Measurements from ENCODE around the gene ARFIP1. TPM values are rescaled to one million over a fixed set of nuclear protein-coding genes. Genes with fewer than 3 reads are reported as not detected.

ARFIP1 gene
- total RNA-seq, 4 donors from 2014 or later: 27.3 to 44.0 (median 39.2) TPM

DNA sequence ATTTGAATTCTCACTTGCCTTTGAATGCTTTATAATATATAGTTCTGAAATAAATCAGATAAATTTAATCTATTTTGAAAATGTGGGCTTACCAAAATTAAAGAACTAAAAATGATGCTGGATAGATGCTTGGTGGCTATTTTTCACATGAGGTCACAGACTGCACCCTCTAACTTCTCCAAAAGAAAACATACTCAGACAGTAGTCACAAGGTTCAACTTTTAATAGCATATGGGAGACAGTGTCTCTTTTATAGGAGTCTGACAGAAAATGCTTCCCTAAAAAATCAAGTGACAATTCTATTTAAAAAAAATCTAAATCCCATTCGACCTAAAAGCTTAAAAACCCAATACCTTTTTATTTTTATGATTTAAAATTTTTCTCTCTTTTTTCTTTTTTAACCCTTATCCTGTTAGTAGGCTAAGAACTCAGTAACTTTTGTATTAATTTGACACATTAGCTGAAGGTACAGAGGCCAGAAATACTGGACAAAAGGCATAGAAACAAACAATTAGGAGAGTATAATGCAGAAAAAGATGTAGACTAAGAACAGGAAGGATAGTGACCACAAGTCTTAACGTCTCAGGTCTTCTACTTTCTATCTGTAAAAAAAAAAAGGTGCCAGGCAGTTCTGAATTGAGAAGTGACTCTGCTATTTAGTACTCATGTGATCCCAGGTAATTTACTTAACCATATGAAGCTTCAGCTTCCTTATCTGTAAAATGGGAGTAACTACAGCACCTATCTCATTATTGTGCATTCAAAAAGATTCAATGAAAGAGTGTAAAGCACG, 7.8 kb upstream of the ARFIP1 start:
- no peaks in the 10 kb centered on the region for H3K4me1 ChIP-seq
- 63 to 64% methylated on average over 3 of the region's 3 CpGs for WGBS, 2 donors
- no peaks in the 10 kb centered on the region for H3K27me3 ChIP-seq
- DNase-seq (ENCODE audit: low spot score in 2 of 2): no peak
- no peaks in the 10 kb centered on the region for H3K9me3 ChIP-seq
- no peak for TF ChIP-seq POLR2A (IDR thresholded peaks at IDR 0.05)
- no peak for TF ChIP-seq EP300 (IDR thresholded peaks at IDR 0.05)
- TF ChIP-seq, protein P1, sequence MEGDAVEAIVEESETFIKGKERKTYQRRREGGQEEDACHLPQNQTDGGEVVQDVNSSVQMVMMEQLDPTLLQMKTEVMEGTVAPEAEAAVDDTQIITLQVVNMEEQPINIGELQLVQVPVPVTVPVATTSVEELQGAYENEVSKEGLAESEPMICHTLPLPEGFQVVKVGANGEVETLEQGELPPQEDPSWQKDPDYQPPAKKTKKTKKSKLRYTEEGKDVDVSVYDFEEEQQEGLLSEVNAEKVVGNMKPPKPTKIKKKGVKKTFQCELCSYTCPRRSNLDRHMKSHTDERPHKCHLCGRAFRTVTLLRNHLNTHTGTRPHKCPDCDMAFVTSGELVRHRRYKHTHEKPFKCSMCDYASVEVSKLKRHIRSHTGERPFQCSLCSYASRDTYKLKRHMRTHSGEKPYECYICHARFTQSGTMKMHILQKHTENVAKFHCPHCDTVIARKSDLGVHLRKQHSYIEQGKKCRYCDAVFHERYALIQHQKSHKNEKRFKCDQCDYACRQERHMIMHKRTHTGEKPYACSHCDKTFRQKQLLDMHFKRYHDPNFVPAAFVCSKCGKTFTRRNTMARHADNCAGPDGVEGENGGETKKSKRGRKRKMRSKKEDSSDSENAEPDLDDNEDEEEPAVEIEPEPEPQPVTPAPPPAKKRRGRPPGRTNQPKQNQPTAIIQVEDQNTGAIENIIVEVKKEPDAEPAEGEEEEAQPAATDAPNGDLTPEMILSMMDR (IDR thresholded peaks at IDR 0.05): no peak
- H3K27ac ChIP-seq: no peak overlapping the region
- no peak overlapping the region for H3K4me3 ChIP-seq
- H3K36me3 ChIP-seq: no peaks in the 10 kb centered on the region

GRCh38 chr4:152773339-152773738, 6.4 kb upstream of the ARFIP1 start:
- 85 to 94% methylated on average over 2 of the region's 2 CpGs for WGBS, 2 donors
- Histone ChIP-seq H3K4me3 (no peak overlapping the region), H3K4me1 (peaks cover 0 to 8% (median 2%) of the 10 kb centered on the region in 4 donors), H3K9me3 (no peaks in the 10 kb centered on the region), H3K27ac (no peak overlapping the region), H3K36me3 (no peaks in the 10 kb centered on the region), H3K27me3 (no peaks in the 10 kb centered on the region)
- TF ChIP-seq EP300 (IDR thresholded peaks at IDR 0.05) (no peak), POLR2A (IDR thresholded peaks at IDR 0.05) (no peak)
- TF ChIP-seq, protein P1 (IDR thresholded peaks at IDR 0.05): no peak
- DNase-seq (ENCODE audit: low spot score in 2 of 2): no peak

DNA sequence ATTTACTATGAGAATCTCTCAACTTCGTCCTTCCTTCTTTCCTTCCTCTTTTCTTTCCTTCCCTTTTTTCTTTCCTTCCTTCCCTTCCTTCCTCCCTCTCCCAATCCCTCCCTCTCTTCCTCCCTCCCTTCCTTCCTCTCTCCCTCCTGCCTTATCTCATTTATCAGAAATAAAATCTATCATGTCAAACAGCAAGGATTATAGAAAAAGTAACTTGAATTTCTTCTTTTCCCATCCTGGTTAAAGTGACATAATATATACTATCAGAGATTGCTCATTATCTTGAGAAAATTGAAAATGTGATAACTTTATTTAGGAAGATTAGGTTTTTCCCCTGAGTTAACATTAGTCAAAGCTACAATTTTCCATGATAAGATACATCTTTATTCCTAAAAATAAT, 5.8 kb upstream of the ARFIP1 start:
- Histone ChIP-seq H3K9me3 (no peaks in the 10 kb centered on the region), H3K4me3 (no peak overlapping the region), H3K4me1 (peaks cover 0 to 14% (median 2%) of the 10 kb centered on the region in 4 donors), H3K36me3 (no peaks in the 10 kb centered on the region), H3K27me3 (no peaks in the 10 kb centered on the region), H3K27ac (no peak overlapping the region)
- TF ChIP-seq EP300 (IDR thresholded peaks at IDR 0.05): no peak
- TF ChIP-seq, protein P1 (IDR thresholded peaks at IDR 0.05): no peak
- TF ChIP-seq POLR2A (IDR thresholded peaks at IDR 0.05): no peak
- WGBS, 2 donors: 68 to 71% methylated on average over 1 of the region's 1 CpG
- DNase-seq (ENCODE audit: low spot score in 2 of 2): no peak

DNA sequence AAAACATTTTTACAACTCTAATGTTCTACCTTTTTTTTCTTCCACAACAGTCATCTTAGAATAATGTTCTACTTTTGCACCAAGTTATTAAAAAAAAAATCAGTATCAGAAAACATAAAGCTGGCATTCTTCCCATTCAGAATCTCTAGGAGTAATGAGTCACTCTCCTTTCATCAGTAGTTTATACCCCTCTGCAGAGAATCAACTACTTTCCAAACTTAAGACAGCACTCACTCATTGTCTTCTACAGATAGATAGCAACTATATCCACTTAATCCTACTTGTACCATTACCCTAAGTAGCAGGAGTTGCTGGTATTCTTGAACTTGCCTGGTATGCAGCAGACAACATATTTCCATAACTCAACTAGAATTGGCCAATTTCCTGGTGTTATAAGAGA, 3.4 kb upstream of the ARFIP1 start:
- DNase-seq (ENCODE audit: low spot score in 2 of 2): no peak
- Histone ChIP-seq H3K4me1 (peaks cover 0 to 23% (median 6%) of the 10 kb centered on the region in 4 donors), H3K27me3 (no peaks in the 10 kb centered on the region), H3K27ac (no peak overlapping the region), H3K4me3 (no peak overlapping the region), H3K9me3 (no peaks in the 10 kb centered on the region), H3K36me3 (no peaks in the 10 kb centered on the region)
- TF ChIP-seq, protein P1 (IDR thresholded peaks at IDR 0.05): no peak

DNA sequence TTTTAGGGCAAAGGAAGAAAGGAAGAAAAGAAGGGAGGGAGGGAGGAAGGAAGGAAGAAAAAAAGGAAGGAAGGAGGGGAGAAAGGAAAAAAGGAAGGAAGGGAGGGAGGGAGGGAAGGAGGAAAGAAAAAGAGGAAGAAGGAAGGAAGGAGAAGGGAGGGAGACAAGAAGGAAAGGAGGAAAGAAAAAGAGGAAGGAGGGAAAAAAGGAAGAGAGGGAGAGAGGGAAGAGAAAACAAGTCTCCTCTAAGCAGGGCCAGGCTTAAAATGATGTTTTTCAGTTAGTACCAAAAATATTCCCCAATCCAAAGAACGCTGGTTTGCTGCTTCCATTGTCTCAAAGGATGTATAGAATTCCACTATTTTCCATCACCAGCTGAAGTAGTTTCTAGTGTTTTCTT, 2.3 kb upstream of the ARFIP1 start:
- Histone ChIP-seq H3K36me3 (no peaks in the 10 kb centered on the region), H3K27ac (peak overlapping the region in 1 of 4 donors; percentile 8), H3K27me3 (no peaks in the 10 kb centered on the region), H3K9me3 (no peaks in the 10 kb centered on the region), H3K4me3 (no peak overlapping the region), H3K4me1 (peaks cover 0 to 35% (median 13%) of the 10 kb centered on the region in 4 donors)
- WGBS, 2 donors: 63 to 74% methylated on average over 1 of the region's 1 CpG
- DNase-seq (ENCODE audit: low spot score in 2 of 2): no peak
- TF ChIP-seq, protein P1 (IDR thresholded peaks at IDR 0.05): no peak
- TF ChIP-seq EP300 (IDR thresholded peaks at IDR 0.05) (no peak), POLR2A (IDR thresholded peaks at IDR 0.05) (no peak)
